Fibroblast of lung (primary cell): ENCODE results near the gene PLA2G4C. TPM values are rescaled to one million over a fixed set of nuclear protein-coding genes. Genes with fewer than 3 reads are reported as not detected.
"Not testable (repeated sequence)": the region's sequence is repeated elsewhere in the genome, so short reads cannot be mapped to it uniquely, and the experiment has no call there.

Experiments
- DNase-seq, 2 donors: peaks; one replicate each; pipeline versions ENCODE4 v3.0.0 to v3.0.0-alpha.2; 2010; ENCODE audit warnings: low read depth in 2 of 2
- H2AFZ ChIP-seq: 2 replicates; pipeline ENCODE4 v1.5.1; 2012; ENCODE audit warnings: low read length, control low read depth, inconsistent platforms
- H3K27ac ChIP-seq: 2 replicates; pipeline ENCODE4 v1.5.1; 2011; ENCODE audit warnings: low read length, control low read depth; ENCODE audit not compliant: insufficient read depth
- H3K27me3 ChIP-seq: 2 replicates; pipeline ENCODE4 v1.5.1; 2011; ENCODE audit warnings: mild to moderate bottlenecking, low read length; ENCODE audit not compliant: control insufficient read depth, insufficient read depth
- H3K36me3 ChIP-seq: 2 replicates; pipeline ENCODE4 v1.5.1; 2011; ENCODE audit warnings: low read length; ENCODE audit not compliant: control insufficient read depth, insufficient read depth
- H3K4me1 ChIP-seq: 2 replicates; pipeline ENCODE4 v1.5.1; 2011; ENCODE audit warnings: low read length; ENCODE audit not compliant: control insufficient read depth, insufficient read depth; ENCODE audit errors: extremely low read depth
- H3K4me2 ChIP-seq: 2 replicates; pipeline ENCODE4 v1.5.1; 2011; ENCODE audit warnings: low read length, control low read depth; ENCODE audit not compliant: insufficient read depth; ENCODE audit errors: extremely low read depth
- H3K4me3 ChIP-seq, 4 experiments: fragments of 200-600 bp in 1 of 4; sonication (generic) in 1 of 4; replicated peaks in 1 of 4; 2 replicates each; pipeline ENCODE4 v1.5.1; 2011 to 2016; ENCODE audit warnings: low read length in 4 of 4, low read depth in 3 of 4, mild to moderate bottlenecking in 3 of 4, control low read depth in 2 of 4, inconsistent platforms in 1 of 4, mixed read lengths in 1 of 4; ENCODE audit not compliant: insufficient read depth in 1 of 4; ENCODE audit errors: control extremely low read depth in 1 of 4
- H3K79me2 ChIP-seq: 2 replicates; pipeline ENCODE4 v1.5.1; 2012; ENCODE audit warnings: mild to moderate bottlenecking, low read length, inconsistent platforms; ENCODE audit not compliant: control insufficient read depth, insufficient read depth
- H3K9ac ChIP-seq: 2 replicates; pipeline ENCODE4 v1.5.1; 2011; ENCODE audit warnings: mild to moderate bottlenecking, low read length, control low read depth; ENCODE audit not compliant: insufficient read depth
- H3K9me3 ChIP-seq: 2 replicates; pipeline ENCODE4 v1.5.1; 2012; ENCODE audit warnings: low read depth, low read length; ENCODE audit not compliant: control insufficient read depth, insufficient read depth
- H4K20me1 ChIP-seq: 2 replicates; pipeline ENCODE4 v1.5.1; 2011; ENCODE audit warnings: low read length; ENCODE audit not compliant: control insufficient read depth, insufficient read depth; ENCODE audit errors: extremely low read depth
- EZH2 ChIP-seq: IDR thresholded peaks from 2 replicates; pipeline ENCODE4 v1.5.1; 2012; ENCODE audit warnings: low read length, control low read depth, mild to moderate bottlenecking; ENCODE audit errors: missing control alignments
- polyA plus RNA-seq, 2 donors: library from polyadenylated mRNA; depleted of rRNA in 1 of 2; stranded (reverse) in 1 of 2; unstranded in 1 of 2; fragments of >200 nt; gene quantifications; 2 replicates each; pipeline ENCODE4 v1.2.1, GENCODE V29; 2011 to 2012; ENCODE audit warnings: missing spikeins in 1 of 2
- total RNA-seq: library from RNA; depleted of rRNA; stranded (reverse); fragments of >200 nt; gene quantifications from 2 replicates; pipeline ENCODE4 v1.2.1, GENCODE V29; 2014
- TF ChIP-seq, protein P1 (sequence below), 2 donors: IDR thresholded peaks in 1 of 2; conservative IDR thresholded peaks in 1 of 2; 1 replicate in 1 of 2; 2 replicates in 1 of 2; pipeline ENCODE4 v1.5.1; 2011 to 2012; ENCODE audit warnings: low read length in 2 of 2, control low read depth in 1 of 2, inconsistent platforms in 1 of 2, low read depth in 1 of 2, mild to moderate bottlenecking in 1 of 2

Gene PLA2G4C
- total and polyA plus RNA-seq, 2 donors (not counting 1 experiment from before 2014, with no cell fraction given): 4.6 to 31.9 TPM

DNA sequence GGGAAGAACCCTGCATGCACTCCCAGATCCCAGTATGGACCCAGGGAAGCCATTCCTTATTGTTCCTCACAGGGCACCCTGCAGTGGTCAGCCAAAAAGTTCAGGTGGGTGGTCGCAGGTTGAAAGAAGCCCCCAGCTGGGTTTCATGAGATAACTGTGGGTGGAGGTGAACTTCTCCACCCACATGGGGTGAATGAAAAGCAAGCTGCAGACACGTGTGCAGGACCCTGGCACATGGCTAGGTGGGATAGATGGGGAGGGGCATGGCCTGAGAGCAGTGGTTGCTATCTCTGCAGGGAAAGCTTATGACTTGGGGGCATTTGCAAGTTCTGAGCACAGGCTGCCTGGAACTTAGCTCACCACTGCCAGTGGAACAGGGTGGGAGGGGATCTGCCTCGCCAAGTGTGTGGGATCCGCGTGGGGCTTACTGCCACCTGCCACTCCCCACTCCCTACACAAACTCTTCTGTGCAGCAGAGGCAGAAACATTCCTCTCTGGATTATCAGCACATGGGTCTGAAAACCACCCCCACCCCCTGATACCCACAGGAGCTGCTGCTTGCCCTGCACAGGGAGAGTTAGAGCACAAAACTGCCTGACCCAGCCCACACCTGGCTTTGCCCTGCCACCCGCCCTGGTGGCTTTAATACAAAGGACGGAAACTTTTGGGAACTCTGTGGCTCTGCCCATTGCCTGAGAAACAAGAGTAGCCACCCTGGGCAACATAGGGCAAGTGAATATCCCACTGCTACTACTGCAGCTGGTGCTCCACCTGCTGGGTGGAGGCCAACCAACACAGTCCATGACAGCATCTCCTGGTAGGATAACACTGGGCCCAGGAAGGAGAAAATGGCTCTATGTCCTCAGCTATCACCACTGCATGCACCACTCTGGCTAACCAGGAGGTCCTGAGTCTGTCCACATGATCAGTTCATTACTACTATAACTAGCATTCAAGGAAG lies 24.4 kb downstream of the PLA2G4C start:
- DNase-seq: no peak

DNA sequence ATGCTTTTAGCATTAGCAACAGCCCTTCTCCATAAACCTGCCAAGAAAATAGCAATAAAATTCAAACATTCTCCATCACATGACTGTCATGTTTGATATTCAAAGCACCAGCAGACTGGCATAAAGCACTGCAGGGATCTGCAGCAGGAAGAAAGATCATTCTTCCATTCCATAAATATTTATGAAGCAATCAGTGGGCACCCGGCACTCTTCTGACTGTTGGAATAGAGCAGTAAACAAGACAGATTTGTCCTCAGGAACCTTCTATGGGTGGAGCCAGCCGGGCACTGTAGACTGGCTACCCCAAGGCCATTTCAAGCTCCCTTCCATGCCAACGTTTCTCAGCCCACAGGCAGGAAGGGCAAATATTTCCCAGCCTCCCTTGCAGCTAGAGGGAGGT lies 25.5 kb downstream of the PLA2G4C start:
- no peak overlapping the region for H3K4me3 ChIP-seq
- TF ChIP-seq EZH2: no peak
- TF ChIP-seq, protein P1, sequence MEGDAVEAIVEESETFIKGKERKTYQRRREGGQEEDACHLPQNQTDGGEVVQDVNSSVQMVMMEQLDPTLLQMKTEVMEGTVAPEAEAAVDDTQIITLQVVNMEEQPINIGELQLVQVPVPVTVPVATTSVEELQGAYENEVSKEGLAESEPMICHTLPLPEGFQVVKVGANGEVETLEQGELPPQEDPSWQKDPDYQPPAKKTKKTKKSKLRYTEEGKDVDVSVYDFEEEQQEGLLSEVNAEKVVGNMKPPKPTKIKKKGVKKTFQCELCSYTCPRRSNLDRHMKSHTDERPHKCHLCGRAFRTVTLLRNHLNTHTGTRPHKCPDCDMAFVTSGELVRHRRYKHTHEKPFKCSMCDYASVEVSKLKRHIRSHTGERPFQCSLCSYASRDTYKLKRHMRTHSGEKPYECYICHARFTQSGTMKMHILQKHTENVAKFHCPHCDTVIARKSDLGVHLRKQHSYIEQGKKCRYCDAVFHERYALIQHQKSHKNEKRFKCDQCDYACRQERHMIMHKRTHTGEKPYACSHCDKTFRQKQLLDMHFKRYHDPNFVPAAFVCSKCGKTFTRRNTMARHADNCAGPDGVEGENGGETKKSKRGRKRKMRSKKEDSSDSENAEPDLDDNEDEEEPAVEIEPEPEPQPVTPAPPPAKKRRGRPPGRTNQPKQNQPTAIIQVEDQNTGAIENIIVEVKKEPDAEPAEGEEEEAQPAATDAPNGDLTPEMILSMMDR (conservative IDR thresholded peaks at IDR 0.05 in 1 of 2, IDR thresholded peaks at IDR 0.05 in 1 of 2; ENCODE audit: low read depth in 1 of 2, low read length in 2 of 2): no peak
- H3K36me3 ChIP-seq: no peaks in the 10 kb centered on the region
- H3K9ac ChIP-seq: no peak overlapping the region
- no peaks in the 10 kb centered on the region for H4K20me1 ChIP-seq
- H3K27me3 ChIP-seq: peaks cover 9% of the 10 kb centered on the region
- no peak overlapping the region for H3K4me2 ChIP-seq
- no peak for DNase-seq
- H2AFZ ChIP-seq: no peak overlapping the region
- no peaks in the 10 kb centered on the region for H3K4me1 ChIP-seq
- H3K9me3 ChIP-seq: no peaks in the 10 kb centered on the region
- no peaks in the 10 kb centered on the region for H3K79me2 ChIP-seq
- H3K27ac ChIP-seq: no peak overlapping the region

More for the DNA sequence above, 24.4 kb downstream of the PLA2G4C start:
- no peaks in the 10 kb centered on the region for H3K36me3 ChIP-seq
- no peak overlapping the region for H3K9ac ChIP-seq
- H2AFZ ChIP-seq: no peak overlapping the region
- H4K20me1 ChIP-seq: no peaks in the 10 kb centered on the region
- H3K4me2 ChIP-seq: no peak overlapping the region
- H3K27me3 ChIP-seq: peaks cover 9% of the 10 kb centered on the region
- H3K27ac ChIP-seq: no peak overlapping the region
- H3K4me1 ChIP-seq: no peaks in the 10 kb centered on the region
- no peaks in the 10 kb centered on the region for H3K79me2 ChIP-seq
- TF ChIP-seq, protein P1 (conservative IDR thresholded peaks at IDR 0.05 in 1 of 2, IDR thresholded peaks at IDR 0.05 in 1 of 2; ENCODE audit: low read depth in 1 of 2, low read length in 2 of 2): no peak
- TF ChIP-seq EZH2: no peak
- no peaks in the 10 kb centered on the region for H3K9me3 ChIP-seq
- H3K4me3 ChIP-seq: no peak overlapping the region

DNA sequence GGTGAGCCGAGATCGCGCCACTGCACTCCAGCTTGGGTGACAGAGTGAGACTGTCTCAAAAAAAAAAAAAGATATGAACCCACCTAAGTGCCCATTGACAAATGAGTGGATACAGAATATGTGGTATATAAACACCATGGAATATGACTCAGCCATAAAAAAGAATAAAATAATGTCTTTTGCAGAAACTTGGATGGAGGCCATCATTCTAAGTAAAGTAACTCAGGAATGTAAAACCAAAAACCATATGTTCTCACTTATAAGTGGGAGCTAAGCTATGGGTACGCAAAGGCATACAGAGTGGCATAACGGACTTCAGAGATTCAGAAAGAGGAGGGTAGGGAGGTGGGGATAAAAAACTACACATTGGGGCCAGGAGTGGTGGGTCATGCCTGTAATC lies 29.5 kb downstream of the PLA2G4C start:
- Histone ChIP-seq H3K9ac (no peak overlapping the region), H2AFZ (no peak overlapping the region), H3K27ac (no peak overlapping the region), H3K4me1 (no peaks in the 10 kb centered on the region), H3K79me2 (no peaks in the 10 kb centered on the region), H3K27me3 (no peaks in the 10 kb centered on the region), H3K4me3 (no peak overlapping the region), H3K9me3 (no peaks in the 10 kb centered on the region), H3K4me2 (no peak overlapping the region), H3K36me3 (no peaks in the 10 kb centered on the region), H4K20me1 (no peaks in the 10 kb centered on the region)
- no peak for DNase-seq
- no peak for TF ChIP-seq EZH2
- TF ChIP-seq, protein P1 (conservative IDR thresholded peaks at IDR 0.05 in 1 of 2, IDR thresholded peaks at IDR 0.05 in 1 of 2; ENCODE audit: low read depth in 1 of 2, low read length in 2 of 2): no peak

DNA sequence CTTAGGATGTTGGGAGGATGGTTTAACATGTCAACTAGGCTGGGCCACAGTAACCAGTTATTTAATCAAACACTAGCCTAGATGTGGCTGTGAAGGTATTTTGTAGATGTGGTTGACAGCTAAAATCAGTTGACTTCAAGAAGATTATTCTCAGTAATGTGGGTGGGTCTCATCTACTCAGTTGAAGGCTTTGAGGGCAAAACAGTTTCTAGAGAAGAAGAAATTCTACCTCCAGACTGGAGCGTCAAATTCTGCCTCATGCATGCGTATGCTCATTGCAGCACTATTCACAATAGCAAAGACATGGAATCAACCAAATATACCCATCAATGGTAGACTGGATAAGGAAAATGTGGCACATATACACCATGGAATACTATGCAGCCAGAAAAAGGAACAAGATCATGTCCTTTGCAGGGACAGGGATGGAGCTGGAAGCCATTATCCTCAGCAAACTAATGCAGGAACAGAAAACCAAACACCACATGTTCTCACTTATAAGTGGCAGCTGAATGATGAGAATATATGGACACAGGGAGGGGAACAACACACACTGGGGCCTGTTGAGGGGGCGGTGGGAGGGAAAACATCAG lies 40.3 kb downstream of the PLA2G4C start:
- not testable (repeated sequence) for H3K4me2 ChIP-seq, H3K79me2 ChIP-seq, H3K4me1 ChIP-seq, DNase-seq, H3K27ac ChIP-seq, H3K9me3 ChIP-seq, H3K4me3 ChIP-seq, H3K36me3 ChIP-seq, H2AFZ ChIP-seq, H3K9ac ChIP-seq, H3K27me3 ChIP-seq, H4K20me1 ChIP-seq
